Gastrocnemius medialis (tissue), 4 donors: ENCODE data around the gene SSTR5.

ENCODE experiments used
- POLR2A ChIP-seq, 2 donors: fragments of 450-650 bp; IDR thresholded peaks; one replicate each; pipeline ENCODE4 v1.6.1; 2017; ENCODE audit warnings: antibody characterized with exemption in 2 of 2, mild to moderate bottlenecking in 2 of 2, moderate library complexity in 2 of 2
- TF ChIP-seq, protein P1 (sequence below), 5 experiments: fragments of 450-650 bp in 3 of 5; fragments of 200-600 bp in 2 of 5; sonication (generic) in 2 of 5; IDR thresholded peaks in 4 of 5; conservative IDR thresholded peaks in 1 of 5; 1 replicate in 4 of 5; 2 replicates in 1 of 5; pipeline ENCODE4 v1.5.1; 2016 to 2019; ENCODE audit warnings: antibody characterized with exemption in 5 of 5, mild to moderate bottlenecking in 3 of 5, moderate library complexity in 3 of 5

DNA sequence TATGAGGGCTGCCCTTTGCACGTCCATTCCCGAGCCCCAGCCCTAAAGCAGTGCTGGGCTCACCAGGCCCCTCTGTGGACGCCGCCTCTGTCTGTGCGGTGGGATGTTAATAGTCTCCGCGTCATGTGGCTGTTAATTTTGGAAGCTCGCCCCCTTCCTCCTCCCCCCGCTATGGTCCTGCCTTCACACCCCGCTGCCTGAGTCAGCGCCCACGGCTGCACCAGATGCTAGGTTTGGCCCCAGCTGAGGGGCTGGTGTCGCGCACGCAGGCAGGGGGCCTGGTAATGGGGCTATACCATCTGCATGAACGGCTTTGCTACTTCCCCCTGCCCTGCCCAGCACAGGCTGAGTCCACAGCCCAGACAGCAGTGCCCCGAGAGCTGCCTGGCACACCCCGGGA, 4.1 kb upstream of the SSTR5 start:
- TF ChIP-seq, protein P1, sequence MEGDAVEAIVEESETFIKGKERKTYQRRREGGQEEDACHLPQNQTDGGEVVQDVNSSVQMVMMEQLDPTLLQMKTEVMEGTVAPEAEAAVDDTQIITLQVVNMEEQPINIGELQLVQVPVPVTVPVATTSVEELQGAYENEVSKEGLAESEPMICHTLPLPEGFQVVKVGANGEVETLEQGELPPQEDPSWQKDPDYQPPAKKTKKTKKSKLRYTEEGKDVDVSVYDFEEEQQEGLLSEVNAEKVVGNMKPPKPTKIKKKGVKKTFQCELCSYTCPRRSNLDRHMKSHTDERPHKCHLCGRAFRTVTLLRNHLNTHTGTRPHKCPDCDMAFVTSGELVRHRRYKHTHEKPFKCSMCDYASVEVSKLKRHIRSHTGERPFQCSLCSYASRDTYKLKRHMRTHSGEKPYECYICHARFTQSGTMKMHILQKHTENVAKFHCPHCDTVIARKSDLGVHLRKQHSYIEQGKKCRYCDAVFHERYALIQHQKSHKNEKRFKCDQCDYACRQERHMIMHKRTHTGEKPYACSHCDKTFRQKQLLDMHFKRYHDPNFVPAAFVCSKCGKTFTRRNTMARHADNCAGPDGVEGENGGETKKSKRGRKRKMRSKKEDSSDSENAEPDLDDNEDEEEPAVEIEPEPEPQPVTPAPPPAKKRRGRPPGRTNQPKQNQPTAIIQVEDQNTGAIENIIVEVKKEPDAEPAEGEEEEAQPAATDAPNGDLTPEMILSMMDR (IDR thresholded peaks at IDR 0.05 in 4 of 5, conservative IDR thresholded peaks at IDR 0.05 in 1 of 5) = no peak
- no peak for TF ChIP-seq POLR2A (IDR thresholded peaks at IDR 0.05)
